GM12874 (cell line): ENCODE results near the gene HOXA1.

Source experiments
- CTCF ChIP-seq: IDR thresholded peaks from 2 replicates; pipeline ENCODE4 v1.5.1; 2011; ENCODE audit warnings: low read depth, mild to moderate bottlenecking, control low read depth, low read length, moderate library complexity; ENCODE audit not compliant: insufficient read depth

The HOXA1 gene

GRCh38 chr7:27079234-27079975 is 16.4 kb downstream of the HOXA1 start:
- TF ChIP-seq CTCF, result no peak

- TF ChIP-seq CTCF, result no peak
These were observed 17.1 kb downstream of the HOXA1 start for GRCh38 chr7:27078616-27079233.

GRCh38 chr7:27073076-27073475 is 22.7 kb downstream of the HOXA1 start:
- no peak for TF ChIP-seq CTCF

GRCh38 chr7:27071622-27072390 is 24.0 kb downstream of the HOXA1 start:
- no peak for TF ChIP-seq CTCF

GRCh38 chr7:27068259-27068658 is 27.5 kb downstream of the HOXA1 start:
- no peak for TF ChIP-seq CTCF

- no peak for TF ChIP-seq CTCF
These were observed 29.7 kb downstream of the HOXA1 start for GRCh38 chr7:27066148-27066547.

- no peak for TF ChIP-seq CTCF
These were observed 30.1 kb downstream of the HOXA1 start for GRCh38 chr7:27065709-27066108.
